ENCODE data around the gene NR1D2. TPM values are rescaled to one million over a fixed set of nuclear protein-coding genes. Genes with fewer than 3 reads are reported as not detected.
"Not testable (repeated sequence)": the region's sequence is repeated elsewhere in the genome, so short reads cannot be mapped to it uniquely, and the experiment has no call there.

NR1D2 gene
- polyA plus RNA-seq, 1 donor from 2014 or later = 12.9 TPM

- Histone ChIP-seq H3K27ac (ENCODE audit: low read length) (no peak overlapping the region), H2AFZ (ENCODE audit: low read depth, low read length) (no peak overlapping the region), H3K79me2 (replicated peaks; ENCODE audit: insufficient read depth, low read length) (no peaks in the 10 kb centered on the region), H3K36me3 (ENCODE audit: insufficient read depth, low read length) (no peaks in the 10 kb centered on the region), H3K27me3 (ENCODE audit: insufficient read depth, low read depth, low read length) (no peaks in the 10 kb centered on the region), H3K4me3 (ENCODE audit: low read length) (no peak overlapping the region), H3K9ac (ENCODE audit: low read length) (no peak overlapping the region), H3K9me2 (ENCODE audit: insufficient read depth, low read length) (no peaks in the 10 kb centered on the region), H4K20me1 (ENCODE audit: insufficient read depth) (no peaks in the 10 kb centered on the region), H3K4me2 (ENCODE audit: low read length) (no peak overlapping the region), H3K9me3 (ENCODE audit: low read length) (no peaks in the 10 kb centered on the region), H3F3A (ENCODE audit: insufficient read depth, low read length, poor library complexity, severe bottlenecking) (no peaks in the 10 kb centered on the region)
- TF ChIP-seq CTCF (IDR thresholded peaks at IDR 0.05; ENCODE audit: poor library complexity, severe bottlenecking) = no peak
These were observed 58.4 kb downstream of the NR1D2 start for GRCh38 chr3:24003466-24003865.

- H3K4me3 ChIP-seq (ENCODE audit: low read length) = no peak overlapping the region
- no peaks in the 10 kb centered on the region for H3K36me3 ChIP-seq (ENCODE audit: insufficient read depth, low read length)
- no peaks in the 10 kb centered on the region for H3K27me3 ChIP-seq (ENCODE audit: insufficient read depth, low read depth, low read length)
- no peak for TF ChIP-seq POLR2AphosphoS5 (IDR thresholded peaks at IDR 0.05)
- H3F3A ChIP-seq (ENCODE audit: insufficient read depth, low read length, poor library complexity, severe bottlenecking) = no peaks in the 10 kb centered on the region
- H3K79me2 ChIP-seq (replicated peaks; ENCODE audit: insufficient read depth, low read length) = no peaks in the 10 kb centered on the region
- H3K9me3 ChIP-seq (ENCODE audit: low read length) = no peaks in the 10 kb centered on the region
- H4K20me1 ChIP-seq (ENCODE audit: insufficient read depth) = no peaks in the 10 kb centered on the region
- no peak overlapping the region for H3K27ac ChIP-seq (ENCODE audit: low read length)
- no peak overlapping the region for H2AFZ ChIP-seq (ENCODE audit: low read depth, low read length)
- no peaks in the 10 kb centered on the region for H3K9me2 ChIP-seq (ENCODE audit: insufficient read depth, low read length)
- H3K9ac ChIP-seq (ENCODE audit: low read length) = no peak overlapping the region
- H3K4me2 ChIP-seq (ENCODE audit: low read length) = no peak overlapping the region
These were observed 59.3 kb downstream of the NR1D2 start for GRCh38 chr3:24004171-24004938.

GRCh38 chr3:24005669-24006068, 60.6 kb downstream of the NR1D2 start:
- Histone ChIP-seq H3F3A (ENCODE audit: insufficient read depth, low read length, poor library complexity, severe bottlenecking) (no peaks in the 10 kb centered on the region), H3K27ac (ENCODE audit: low read length) (no peak overlapping the region), H3K4me3 (ENCODE audit: low read length) (no peak overlapping the region), H3K36me3 (ENCODE audit: insufficient read depth, low read length) (no peaks in the 10 kb centered on the region), H4K20me1 (ENCODE audit: insufficient read depth) (no peaks in the 10 kb centered on the region), H3K9ac (ENCODE audit: low read length) (no peak overlapping the region), H2AFZ (ENCODE audit: low read depth, low read length) (no peak overlapping the region), H3K9me3 (ENCODE audit: low read length) (no peaks in the 10 kb centered on the region), H3K79me2 (replicated peaks; ENCODE audit: insufficient read depth, low read length) (no peaks in the 10 kb centered on the region), H3K4me2 (ENCODE audit: low read length) (no peak overlapping the region), H3K9me2 (ENCODE audit: insufficient read depth, low read length) (no peaks in the 10 kb centered on the region), H3K27me3 (ENCODE audit: insufficient read depth, low read depth, low read length) (no peaks in the 10 kb centered on the region)
- TF ChIP-seq EZH2 (IDR thresholded peaks at IDR 0.05; ENCODE audit: borderline replicate concordance, insufficient read depth, low read length, poor library complexity, severe bottlenecking) (no peak), SMC3 (conservative IDR thresholded peaks at IDR 0.05; ENCODE audit: poor library complexity) (no peak), RAD21 (conservative IDR thresholded peaks at IDR 0.05) (no peak), MXI1 (conservative IDR thresholded peaks at IDR 0.05; ENCODE audit: poor library complexity, severe bottlenecking) (no peak), TAF1 (IDR thresholded peaks at IDR 0.05; ENCODE audit: low read depth) (no peak), REST (IDR thresholded peaks at IDR 0.05; ENCODE audit: borderline replicate concordance) (no peak), CTCF (IDR thresholded peaks at IDR 0.05; ENCODE audit: poor library complexity, severe bottlenecking) (no peak), EP300 (conservative IDR thresholded peaks at IDR 0.05; ENCODE audit: poor library complexity, severe bottlenecking) (no peak), POLR2AphosphoS5 (IDR thresholded peaks at IDR 0.05) (no peak)

GRCh38 chr3:24010834-24011233, 65.7 kb downstream of the NR1D2 start:
- not testable (repeated sequence) for H3K9me2 ChIP-seq (ENCODE audit: insufficient read depth, low read length); H3K9me3 ChIP-seq (ENCODE audit: low read length); H3K27ac ChIP-seq (ENCODE audit: low read length); H3K36me3 ChIP-seq (ENCODE audit: insufficient read depth, low read length); H3K79me2 ChIP-seq (replicated peaks; ENCODE audit: insufficient read depth, low read length); H3K9ac ChIP-seq (ENCODE audit: low read length); H4K20me1 ChIP-seq (ENCODE audit: insufficient read depth); H3F3A ChIP-seq (ENCODE audit: insufficient read depth, low read length, poor library complexity, severe bottlenecking); H3K4me3 ChIP-seq (ENCODE audit: low read length); H3K27me3 ChIP-seq (ENCODE audit: insufficient read depth, low read depth, low read length); H2AFZ ChIP-seq (ENCODE audit: low read depth, low read length); H3K4me2 ChIP-seq (ENCODE audit: low read length)

All from neural cell (in vitro differentiated cells).